Endothelial cell (in vitro differentiated cells): ENCODE data around the gene ZNF418. TPM values are rescaled to one million over a fixed set of nuclear protein-coding genes. Genes with fewer than 3 reads are reported as not detected.
"Not testable (repeated sequence)": the region's sequence is repeated elsewhere in the genome, so short reads cannot be mapped to it uniquely, and the experiment has no call there.

Source experiments
- DNase-seq: peaks from one replicate; pipeline ENCODE4 v3.0.0; 2021; ENCODE audit warnings: low spot score
- H3K27ac Mint-ChIP-seq: one replicate; pipeline ENCODE4 v1.8.0; 2021; ENCODE audit warnings: mixed read lengths, inconsistent platforms; ENCODE audit not compliant: unreplicated experiment
- H3K27me3 Mint-ChIP-seq: one replicate; pipeline ENCODE4 v1.8.0; 2021; ENCODE audit warnings: mild to moderate bottlenecking, moderate library complexity, mixed read lengths, inconsistent platforms; ENCODE audit not compliant: unreplicated experiment
- H3K36me3 Mint-ChIP-seq: one replicate; pipeline ENCODE4 v1.8.0; 2021; ENCODE audit warnings: mild to moderate bottlenecking, low read depth, mixed read lengths, inconsistent platforms; ENCODE audit not compliant: unreplicated experiment
- H3K4me1 Mint-ChIP-seq: one replicate; pipeline ENCODE4 v1.8.0; 2021; ENCODE audit warnings: mild to moderate bottlenecking, mixed read lengths, inconsistent platforms; ENCODE audit not compliant: unreplicated experiment
- H3K4me3 Mint-ChIP-seq: one replicate; pipeline ENCODE4 v1.8.0; 2021; ENCODE audit warnings: mild to moderate bottlenecking, mixed read lengths, inconsistent platforms; ENCODE audit not compliant: unreplicated experiment
- H3K9me3 Mint-ChIP-seq: one replicate; pipeline ENCODE4 v1.8.0; 2021; ENCODE audit warnings: mixed read lengths, inconsistent platforms; ENCODE audit not compliant: unreplicated experiment
- CTCF ChIP-seq: fragments of 200-600 bp; sonication (generic); IDR thresholded peaks from one replicate; pipeline ENCODE4 v1.5.0; 2021; ENCODE audit warnings: antibody characterized with exemption; ENCODE audit not compliant: unreplicated experiment
- total RNA-seq: library from RNA; stranded (reverse); fragmentation: NEBNext Ultra II Directional; extraction: Animal tissue kit (Norgen Biotek cat#: 25700); gene quantifications from one replicate; pipeline ENCODE4 v1.2.1, GENCODE V29; 2021; ENCODE audit not compliant: unreplicated experiment

Gene ZNF418
- total RNA-seq, 1 donor from 2014 or later: 14.0 TPM

- peaks cover 38% of the 10 kb centered on the region for H3K36me3 Mint-ChIP-seq
- H3K27ac Mint-ChIP-seq: peak within 1 kb of the TSS; percentile 89
- H3K4me1 Mint-ChIP-seq: peaks cover 17% of the 10 kb centered on the region
- peak within 1 kb of the TSS; percentile 97 for H3K4me3 Mint-ChIP-seq
- not testable (repeated sequence) for H3K9me3 Mint-ChIP-seq, H3K27me3 Mint-ChIP-seq
- peak; percentile 18 for TF ChIP-seq CTCF
- peak; percentile 79 for DNase-seq
Measured at GRCh38 chr19:57916168-57916995, 18.8 kb downstream of the ZNF418 start, which contains the start of gene ZNF417. Gene ZNF417 (minus strand): TSS chr19:57916592. CDS start chr19:57916411, 181 bp downstream.

- Mint-ChIP-seq H3K9me3 (no peaks in the 10 kb centered on the region), H3K4me3 (peak overlapping the region; percentile 75), H3K36me3 (peaks cover 37% of the 10 kb centered on the region), H3K27ac (no peak overlapping the region), H3K4me1 (peaks cover 17% of the 10 kb centered on the region), H3K27me3 (peaks cover 5% of the 10 kb centered on the region)
- no peak for DNase-seq
- TF ChIP-seq CTCF: no peak
Measured at GRCh38 chr19:57914531-57914930, 20.7 kb downstream of the ZNF418 start.

- TF ChIP-seq CTCF: no peak
- Mint-ChIP-seq H3K27ac (no peak overlapping the region), H3K9me3 (no peaks in the 10 kb centered on the region), H3K4me3 (no peak overlapping the region), H3K4me1 (no peaks in the 10 kb centered on the region), H3K27me3 (peaks cover 2% of the 10 kb centered on the region), H3K36me3 (peaks cover 32% of the 10 kb centered on the region)
- no peak for DNase-seq
Measured at GRCh38 chr19:57907394-57907793, 27.8 kb downstream of the ZNF418 start.

- Mint-ChIP-seq H3K27me3 (peaks cover 2% of the 10 kb centered on the region), H3K4me3 (no peak overlapping the region), H3K4me1 (no peaks in the 10 kb centered on the region), H3K36me3 (peaks cover 18% of the 10 kb centered on the region), H3K9me3 (no peaks in the 10 kb centered on the region), H3K27ac (no peak overlapping the region)
- no peak for TF ChIP-seq CTCF
- DNase-seq: no peak
Measured at GRCh38 chr19:57905258-57905657, 29.9 kb downstream of the ZNF418 start.

GRCh38 chr19:57903618-57904184, 31.5 kb downstream of the ZNF418 start:
- no peak for DNase-seq
- Mint-ChIP-seq H3K9me3 (no peaks in the 10 kb centered on the region), H3K27ac (no peak overlapping the region), H3K36me3 (peaks cover 18% of the 10 kb centered on the region), H3K4me3 (no peak overlapping the region), H3K4me1 (no peaks in the 10 kb centered on the region), H3K27me3 (no peaks in the 10 kb centered on the region)
- peak; percentile 14 for TF ChIP-seq CTCF
